ENCODE data around the gene FNIP2. TPM values are rescaled to one million over a fixed set of nuclear protein-coding genes. Genes with fewer than 3 reads are reported as not detected.
"Not testable (repeated sequence)": the region's sequence is repeated elsewhere in the genome, so short reads cannot be mapped to it uniquely, and the experiment has no call there.

The FNIP2 gene
- total and polyA plus RNA-seq, 10 of the 15 experiments (the other 5 are each of a cell fraction or from before 2014, with no cell fraction given) = 0.03 to 0.38 (median 0.15) TPM

- Histone ChIP-seq H4K20me1 (ENCODE audit: control insufficient read depth, insufficient read depth) (no peaks in the 10 kb centered on the region), H3K9me3 (replicated peaks; ENCODE audit: control insufficient read depth, insufficient read depth, low read length) (no peaks in the 10 kb centered on the region), H3K27me3 (replicated peaks in 1 of 2; ENCODE audit: control insufficient read depth in 2 of 2, insufficient read depth in 2 of 2, low read length in 1 of 2) (0 out of 4 replicates have a peak, but pooled peaks cover 0 to 4% of the 10 kb centered on the region in 2 experiments), H2AFZ (ENCODE audit: control insufficient read depth, low read depth, low read length) (no peak overlapping the region), H3K27ac (ENCODE audit: control insufficient read depth, insufficient read depth) (no peak overlapping the region), H3K4me3 (no peak overlapping the region), H3K4me2 (ENCODE audit: control insufficient read depth, insufficient read depth) (no peak overlapping the region), H3K36me3 (ENCODE audit: control insufficient read depth in 2 of 2, insufficient read depth in 2 of 2, low read length in 1 of 2) (no peaks in the 10 kb centered on the region), H3K4me1 (ENCODE audit: control insufficient read depth, insufficient read depth, low read length) (no peaks in the 10 kb centered on the region), H3K9ac (ENCODE audit: control insufficient read depth, insufficient read depth, low read length) (no peak overlapping the region), H3K79me2 (ENCODE audit: control insufficient read depth, insufficient read depth, low read length) (no peaks in the 10 kb centered on the region)
- intact Hi-C loops (cut with micrococcal nuclease; ENCODE audit: unreplicated experiment) = no loop called here
- ChIA-PET SMC1A (ENCODE audit: uncharacterized antibody, unreplicated experiment) (interaction anchor here (1.4 kb wide), 1 partner anchor 110 kb away, joined by 3 read pairs; no protein-coding TSS in a partner anchor), CTCF (interaction anchor here (1.2 kb wide), 1 partner anchor 110 kb away, joined by 5 read pairs; no protein-coding TSS in a partner anchor), POLR2A (no interaction called here), RAD21 (ENCODE audit: unreplicated experiment) (interaction anchor here (1.0 kb wide), 1 partner anchor 110 kb away, joined by 3 read pairs; no protein-coding TSS in a partner anchor)
- in situ Hi-C loops (cut with MboI) = no loop called here
- no peak for ATAC-seq
- no peak for FAIRE-seq
- TF ChIP-seq TCF7 (IDR thresholded peaks at IDR 0.05; ENCODE audit: borderline replicate concordance) = no peak
- TF ChIP-seq KAT2A (conservative IDR thresholded peaks at IDR 0.05; ENCODE audit: control insufficient read depth, low read depth, low read length) = no peak
- no peak for TF ChIP-seq HSF1 (IDR thresholded peaks at IDR 0.05; ENCODE audit: low read depth, low read length)
- TF ChIP-seq EGR1 (IDR thresholded peaks at IDR 0.05; ENCODE audit: borderline replicate concordance in 1 of 2, low read depth in 2 of 2, low read length in 2 of 2) = no peak
- TF ChIP-seq NKRF (conservative IDR thresholded peaks at IDR 0.05) = no peak
- TF ChIP-seq ZNF622 (IDR thresholded peaks at IDR 0.05) = no peak
- TF ChIP-seq SRF (IDR thresholded peaks at IDR 0.05; ENCODE audit: low read depth in 2 of 2, low read length in 2 of 2) = no peak
- TF ChIP-seq NRF1 (conservative IDR thresholded peaks at IDR 0.05; ENCODE audit: low read depth, low read length) = no peak
- no peak for TF ChIP-seq TARDBP (IDR thresholded peaks at IDR 0.05; ENCODE audit: borderline replicate concordance)
- TF ChIP-seq NFXL1 (IDR thresholded peaks at IDR 0.05; ENCODE audit: borderline replicate concordance) = no peak
- TF ChIP-seq SMC3 (IDR thresholded peaks at IDR 0.05; ENCODE audit: borderline replicate concordance, low read length) = no peak
- DNase-seq (ENCODE audit: low read depth, low spot score) = no peak
- WGBS (ENCODE audit: insufficient coverage, insufficient replicate concordance, low lambda C conversion rate, missing lambda C conversion rate) = 28% methylated on average over 3 of the region's 3 CpGs
- no TSS peak for BruUV-seq (replicated peaks)
Observed at GRCh38 chr4:158741326-158742021, 27.4 kb upstream of the FNIP2 start.

- RAD21 ChIA-PET (ENCODE audit: unreplicated experiment); H3K27me3 ChIP-seq (replicated peaks in 1 of 2; ENCODE audit: control insufficient read depth in 2 of 2, insufficient read depth in 2 of 2, low read length in 1 of 2); H3K9ac ChIP-seq (ENCODE audit: control insufficient read depth, insufficient read depth, low read length); H3K9me3 ChIP-seq (replicated peaks; ENCODE audit: control insufficient read depth, insufficient read depth, low read length); BruUV-seq (replicated peaks); H3K4me1 ChIP-seq (ENCODE audit: control insufficient read depth, insufficient read depth, low read length); H4K20me1 ChIP-seq (ENCODE audit: control insufficient read depth, insufficient read depth); H3K36me3 ChIP-seq (ENCODE audit: control insufficient read depth in 2 of 2, insufficient read depth in 2 of 2, low read length in 1 of 2); DNase-seq (ENCODE audit: low read depth, low spot score); POLR2A ChIA-PET; H3K4me3 ChIP-seq; SMC1A ChIA-PET (ENCODE audit: uncharacterized antibody, unreplicated experiment); CTCF ChIA-PET; H3K79me2 ChIP-seq (ENCODE audit: control insufficient read depth, insufficient read depth, low read length); H2AFZ ChIP-seq (ENCODE audit: control insufficient read depth, low read depth, low read length); FAIRE-seq; in situ Hi-C loops (cut with MboI); intact Hi-C loops (cut with micrococcal nuclease; ENCODE audit: unreplicated experiment); H3K4me2 ChIP-seq (ENCODE audit: control insufficient read depth, insufficient read depth); ATAC-seq; H3K27ac ChIP-seq (ENCODE audit: control insufficient read depth, insufficient read depth): not testable (repeated sequence)
- 88% methylated on average over 12 of the region's 31 CpGs for WGBS (ENCODE audit: insufficient coverage, insufficient replicate concordance, low lambda C conversion rate, missing lambda C conversion rate)
Observed at GRCh38 chr4:158746537-158746936, 22.3 kb upstream of the FNIP2 start.

Data from GM12878 (cell line).